OCI-LY1 (cell line): ENCODE data around the gene LTBP2.

Experiments used
- CTCF ChIP-seq: fragments of 200-600 bp; sonication (generic), shearing (Covaris generic); IDR thresholded peaks from 2 replicates; pipeline ENCODE4 v1.5.1; 2017; ENCODE audit warnings: mild to moderate bottlenecking, antibody characterized with exemption, low read length, moderate library complexity, mixed read lengths
- EZH2 ChIP-seq: fragments of 200-600 bp; sonication (generic), shearing (Covaris generic); IDR thresholded peaks from 2 replicates; pipeline ENCODE4 v1.8.0; 2017; ENCODE audit warnings: borderline replicate concordance, mixed run types, mild to moderate bottlenecking, antibody characterized with exemption, low read length, moderate library complexity, mixed read lengths

DNA sequence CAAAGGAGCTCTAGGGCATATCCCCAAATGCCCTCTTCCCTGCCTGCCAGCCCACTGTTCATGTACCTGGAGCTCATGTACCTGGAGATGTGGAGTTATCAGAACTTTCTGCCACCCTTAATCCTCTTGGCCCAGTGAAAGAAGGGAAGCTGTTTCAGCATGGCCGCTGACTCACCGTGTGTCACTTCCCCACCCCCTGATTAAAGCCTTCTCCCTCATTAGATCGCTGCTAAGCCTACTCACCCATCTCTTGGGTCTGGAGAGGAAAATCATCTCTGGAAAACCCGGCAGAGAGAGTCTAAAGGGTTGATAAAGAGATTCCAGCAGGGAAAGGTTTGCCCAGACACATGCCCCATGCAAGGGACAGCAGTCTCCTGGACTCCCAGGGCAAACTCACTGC is 4.5 kb upstream of the LTBP2 start:
- no peak for TF ChIP-seq CTCF
- no peak for TF ChIP-seq EZH2
